Thyroid gland (tissue), 4 donors: Measurements from ENCODE around the gene C20orf141. TPM values are rescaled to one million over a fixed set of nuclear protein-coding genes. Genes with fewer than 3 reads are reported as not detected.
A peak's percentile ranks its signal among the peaks of the same experiment; 100 is the strongest.
"Not testable (repeated sequence)": the region's sequence is repeated elsewhere in the genome, so short reads cannot be mapped to it uniquely, and the experiment has no call there.

Experiments used
- DNase-seq, 2 donors: peaks; one replicate each; pipeline ENCODE4 v3.0.0-alpha.2; 2019
- H3K27ac ChIP-seq, 3 donors: fragments of 200-600 bp; sonication (generic); 1 replicate in 2 of 3; 2 replicates in 1 of 3; pipeline ENCODE4 v1.5.1; 2016 to 2019; ENCODE audit warnings: mild to moderate bottlenecking in 1 of 3, moderate library complexity in 1 of 3
- H3K27me3 ChIP-seq: fragments of 200-600 bp; sonication (generic); one replicate; pipeline ENCODE4 v1.5.1; 2019
- H3K36me3 ChIP-seq, 2 donors: fragments of 200-600 bp; sonication (generic); one replicate each; pipeline ENCODE4 v1.5.1; 2016 to 2019
- H3K4me1 ChIP-seq, 2 donors: fragments of 200-600 bp; sonication (generic); one replicate each; pipeline ENCODE4 v1.5.1; 2017 to 2019
- H3K4me3 ChIP-seq, 3 donors: fragments of 200-600 bp; sonication (generic); replicated peaks in 1 of 3; 1 replicate in 2 of 3; 2 replicates in 1 of 3; pipeline ENCODE4 v1.5.1; 2016; ENCODE audit warnings: mild to moderate bottlenecking in 1 of 3
- H3K9me3 ChIP-seq: fragments of 200-600 bp; sonication (generic); one replicate; pipeline ENCODE4 v1.5.1; 2017
- POLR2A ChIP-seq, 2 donors: fragments of 450-650 bp; IDR thresholded peaks; one replicate each; pipeline ENCODE4 v1.6.1; 2017; ENCODE audit warnings: antibody characterized with exemption in 2 of 2, mild to moderate bottlenecking in 2 of 2, moderate library complexity in 1 of 2
- WGBS, 2 donors: methylation state at CpG; one replicate each; pipeline ENCODE4 v1.1.5; 2017; 5-methylcytosine and 5-hydroxymethylcytosine counted together
- intact Hi-C: fragments of 100-400 bp; cut with DNase I; formaldehyde crosslinking; loops from one replicate; pipeline ENCODE4 v1.15.1; 2023
- total RNA-seq, 4 donors: library from RNA; depleted of rRNA; stranded (reverse); fragments of >200 nt; gene quantifications; one replicate each; pipeline ENCODE4 v1.2.3, GENCODE V29; 2016
- TF ChIP-seq, protein P1 (sequence below), 6 experiments: fragments of 200-600 bp in 3 of 6; fragments of 450-650 bp in 3 of 6; sonication (generic) in 3 of 6; IDR thresholded peaks; one replicate each; pipeline ENCODE4 v1.5.1; 2016 to 2019; ENCODE audit warnings: antibody characterized with exemption in 6 of 6, mild to moderate bottlenecking in 2 of 6, inconsistent platforms in 1 of 6, moderate library complexity in 1 of 6

Gene C20orf141
- total RNA-seq, 4 donors from 2014 or later, result not detected

DNA sequence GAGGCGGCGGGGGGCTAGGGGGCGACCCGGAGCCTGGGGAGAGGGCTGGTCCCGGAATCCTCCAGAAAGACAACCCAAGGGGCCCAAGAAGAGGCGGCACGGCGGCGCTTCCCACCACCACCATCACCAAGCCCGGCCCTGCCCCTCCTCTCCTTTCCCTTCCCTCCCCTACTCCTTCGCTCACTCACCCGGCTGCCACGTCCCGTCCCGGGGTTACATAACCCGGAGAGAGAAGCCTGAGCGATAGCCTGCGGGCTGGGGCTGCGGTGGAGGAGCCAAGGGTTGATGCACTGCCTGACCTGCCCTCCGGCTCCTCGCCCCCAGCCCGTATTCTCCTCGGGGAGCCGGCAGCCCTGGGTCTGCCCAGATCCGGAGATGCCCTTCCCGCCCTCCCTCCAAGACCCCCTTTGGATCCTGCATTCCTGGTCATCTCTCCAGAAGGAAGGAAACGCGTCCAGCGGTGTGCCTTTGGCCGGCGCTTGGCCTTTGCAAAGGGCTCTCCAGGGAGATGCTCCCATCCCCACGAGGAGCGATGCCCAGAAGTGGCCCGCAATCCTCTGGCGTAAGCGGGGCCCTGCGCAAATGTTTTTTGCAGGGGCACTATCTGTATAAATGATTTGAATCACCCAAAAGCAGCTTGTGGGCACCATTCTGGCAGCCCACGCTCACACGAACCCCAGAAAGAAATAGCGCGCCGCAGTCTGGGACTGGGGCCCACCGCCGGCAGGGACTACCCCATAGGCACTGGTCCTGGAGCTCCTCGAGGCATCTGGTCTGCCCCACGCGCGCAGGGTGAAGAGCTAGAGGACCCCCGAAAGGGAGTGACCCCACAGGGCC lies 9.7 kb upstream of the C20orf141 start:
- peak; percentile 37 to 54 for DNase-seq

DNA sequence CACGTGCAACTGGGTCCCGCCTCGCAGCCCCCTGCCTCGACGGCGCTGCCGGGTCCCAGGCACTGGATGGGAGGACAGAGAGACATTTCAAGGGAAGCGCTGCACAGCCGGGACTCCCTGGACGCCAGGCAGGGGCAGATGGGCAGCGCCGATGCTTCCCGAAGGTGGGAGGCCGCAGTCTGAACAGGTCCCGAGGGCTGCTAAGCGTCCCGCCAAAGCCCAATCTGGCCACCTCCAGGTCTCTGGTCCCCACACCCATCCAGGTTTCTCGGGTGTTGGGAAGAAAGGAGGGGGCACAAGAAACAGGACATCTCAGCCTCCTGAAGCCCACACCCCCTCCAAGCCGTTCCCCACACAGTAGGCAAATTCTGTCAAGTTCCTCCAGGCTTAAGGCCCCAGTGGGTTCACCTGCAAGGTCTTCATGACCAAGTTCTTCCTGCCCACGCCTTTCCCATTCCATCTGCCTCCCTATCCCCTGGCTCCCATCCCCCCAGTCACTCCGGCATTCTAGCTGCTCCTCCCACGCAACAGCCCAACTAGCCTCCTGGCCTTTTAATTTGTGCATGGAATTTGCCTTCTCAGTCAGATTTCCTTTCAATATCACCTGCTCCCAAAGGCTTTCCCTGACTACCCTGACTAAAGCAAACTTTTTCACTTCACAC lies 9.0 kb upstream of the C20orf141 start:
- H3K27ac ChIP-seq, result no peak overlapping the region
- TF ChIP-seq POLR2A (IDR thresholded peaks at IDR 0.05), result no peak
- TF ChIP-seq, protein P1, sequence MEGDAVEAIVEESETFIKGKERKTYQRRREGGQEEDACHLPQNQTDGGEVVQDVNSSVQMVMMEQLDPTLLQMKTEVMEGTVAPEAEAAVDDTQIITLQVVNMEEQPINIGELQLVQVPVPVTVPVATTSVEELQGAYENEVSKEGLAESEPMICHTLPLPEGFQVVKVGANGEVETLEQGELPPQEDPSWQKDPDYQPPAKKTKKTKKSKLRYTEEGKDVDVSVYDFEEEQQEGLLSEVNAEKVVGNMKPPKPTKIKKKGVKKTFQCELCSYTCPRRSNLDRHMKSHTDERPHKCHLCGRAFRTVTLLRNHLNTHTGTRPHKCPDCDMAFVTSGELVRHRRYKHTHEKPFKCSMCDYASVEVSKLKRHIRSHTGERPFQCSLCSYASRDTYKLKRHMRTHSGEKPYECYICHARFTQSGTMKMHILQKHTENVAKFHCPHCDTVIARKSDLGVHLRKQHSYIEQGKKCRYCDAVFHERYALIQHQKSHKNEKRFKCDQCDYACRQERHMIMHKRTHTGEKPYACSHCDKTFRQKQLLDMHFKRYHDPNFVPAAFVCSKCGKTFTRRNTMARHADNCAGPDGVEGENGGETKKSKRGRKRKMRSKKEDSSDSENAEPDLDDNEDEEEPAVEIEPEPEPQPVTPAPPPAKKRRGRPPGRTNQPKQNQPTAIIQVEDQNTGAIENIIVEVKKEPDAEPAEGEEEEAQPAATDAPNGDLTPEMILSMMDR (IDR thresholded peaks at IDR 0.05), result no peak
- H3K36me3 ChIP-seq, result no peaks in the 10 kb centered on the region
- no peaks in the 10 kb centered on the region for H3K9me3 ChIP-seq
- peaks cover 5 to 9% of the 10 kb centered on the region in 2 donors for H3K4me1 ChIP-seq
- no peak overlapping the region for H3K4me3 ChIP-seq
- intact Hi-C loops, result no loop called here
- no peaks in the 10 kb centered on the region for H3K27me3 ChIP-seq
- DNase-seq, result no peak
- 33 to 41% methylated on average over 14 to 15 of the region's 22 CpGs for WGBS, 2 donors

More for the DNA sequence above, 9.7 kb upstream of the C20orf141 start:
- TF ChIP-seq, protein P1 (IDR thresholded peaks at IDR 0.05), result no peak
- no peak for TF ChIP-seq POLR2A (IDR thresholded peaks at IDR 0.05)
- Histone ChIP-seq H3K9me3 (no peaks in the 10 kb centered on the region), H3K4me3 (no peak overlapping the region), H3K27me3 (no peaks in the 10 kb centered on the region), H3K27ac (no peak overlapping the region), H3K36me3 (no peaks in the 10 kb centered on the region), H3K4me1 (peaks cover 12 to 17% of the 10 kb centered on the region in 2 donors)
- 12 to 18% methylated on average over 27 to 33 of the region's 49 CpGs for WGBS, 2 donors
- intact Hi-C loops, result no loop called here

DNA sequence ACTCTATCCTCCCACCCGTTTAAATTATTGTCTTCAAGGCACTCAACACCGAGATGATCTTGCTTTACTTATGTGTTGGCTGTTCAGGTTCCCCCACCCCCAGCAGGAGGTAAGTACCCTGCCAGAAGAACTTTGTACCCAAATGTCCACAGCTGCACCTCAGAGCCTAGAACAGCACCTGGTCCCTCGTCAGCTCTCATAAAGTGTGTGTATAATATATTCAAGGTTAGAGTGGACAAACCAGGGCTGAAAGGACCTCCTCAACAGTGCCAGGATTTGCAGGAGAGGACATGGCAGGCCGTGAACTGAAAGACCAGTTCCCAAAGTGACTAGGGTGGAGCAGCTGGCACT lies 8.5 kb upstream of the C20orf141 start:
- WGBS, 2 donors, result 59 to 62% methylated on average over 4 of the region's 4 CpGs
- TF ChIP-seq, protein P1 (IDR thresholded peaks at IDR 0.05), result no peak
- TF ChIP-seq POLR2A (IDR thresholded peaks at IDR 0.05), result no peak
- intact Hi-C loops, result no loop called here
- H3K27ac ChIP-seq, result no peak overlapping the region
- H3K4me3 ChIP-seq, result no peak overlapping the region
- DNase-seq, result no peak
- H3K4me1 ChIP-seq, result peaks cover 0 to 9% of the 10 kb centered on the region in 2 donors
- no peaks in the 10 kb centered on the region for H3K27me3 ChIP-seq
- H3K36me3 ChIP-seq, result no peaks in the 10 kb centered on the region
- H3K9me3 ChIP-seq, result no peaks in the 10 kb centered on the region

DNA sequence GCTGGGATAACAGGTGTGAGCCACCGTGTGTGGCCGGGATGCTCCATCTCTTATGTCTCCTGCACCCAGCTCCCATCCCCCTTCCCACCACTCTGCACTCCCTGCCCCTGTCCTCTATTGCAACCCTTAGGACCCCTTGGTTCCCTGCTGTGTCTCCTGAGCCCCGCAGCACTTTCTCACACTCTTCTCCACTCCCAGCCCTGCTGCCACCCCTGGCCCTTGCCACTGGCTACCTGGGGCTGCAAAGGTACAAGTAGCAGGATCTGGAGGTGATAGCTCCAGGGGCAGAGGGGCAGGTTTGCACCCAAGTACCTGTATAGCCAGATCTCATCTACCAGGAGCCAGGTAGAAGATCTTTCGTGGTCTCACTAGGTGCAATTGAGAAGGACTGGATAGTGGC lies 7.8 kb upstream of the C20orf141 start:
- Histone ChIP-seq H3K4me3 (no peak overlapping the region), H3K4me1 (peaks cover 0 to 9% of the 10 kb centered on the region in 2 donors), H3K9me3 (no peaks in the 10 kb centered on the region), H3K27me3 (no peaks in the 10 kb centered on the region), H3K27ac (no peak overlapping the region), H3K36me3 (no peaks in the 10 kb centered on the region)
- WGBS, 2 donors, result 82% methylated on average over 4 of the region's 4 CpGs
- no peak for TF ChIP-seq POLR2A (IDR thresholded peaks at IDR 0.05)
- TF ChIP-seq, protein P1 (IDR thresholded peaks at IDR 0.05), result no peak
- intact Hi-C loops, result no loop called here
- DNase-seq, result no peak

DNA sequence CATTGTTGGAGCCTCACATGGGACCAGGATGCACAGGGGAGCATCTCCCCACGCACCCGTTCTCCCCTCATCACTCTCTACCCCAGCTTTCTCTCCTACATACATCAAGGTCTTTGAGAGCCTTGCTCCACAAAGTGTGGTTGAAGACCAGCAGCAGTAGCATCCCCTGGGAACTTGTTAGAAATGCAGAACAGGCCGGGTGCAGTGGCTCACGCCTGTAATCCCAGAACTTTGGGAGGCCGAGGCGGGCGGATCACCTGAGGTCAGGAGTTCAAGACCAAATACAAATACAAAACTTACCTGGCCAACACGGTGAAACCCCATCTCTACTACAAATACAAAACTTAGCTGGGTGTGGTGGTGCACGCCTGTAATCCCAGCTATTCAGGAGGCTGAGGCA lies 6.9 kb upstream of the C20orf141 start:
- H3K9me3 ChIP-seq, DNase-seq, H3K27me3 ChIP-seq, H3K27ac ChIP-seq, intact Hi-C loops, H3K4me3 ChIP-seq, H3K36me3 ChIP-seq, H3K4me1 ChIP-seq: not testable (repeated sequence)
- 80 to 83% methylated on average over 9 of the region's 9 CpGs for WGBS, 2 donors
